Ishikawa (cell line): Measurements from ENCODE around the gene WDR62.

Experiments
- CEBPB ChIP-seq: IDR thresholded peaks from 2 replicates; pipeline ENCODE4 v1.6.1; 2012
- CREB1 ChIP-seq: IDR thresholded peaks from 2 replicates; pipeline ENCODE4 v1.6.1; 2012; ENCODE audit warnings: low read depth
- EGR1 ChIP-seq: IDR thresholded peaks from 2 replicates; pipeline ENCODE4 v1.6.1; 2012
- EP300 ChIP-seq: IDR thresholded peaks from 2 replicates; pipeline ENCODE4 v1.6.1; 2012; ENCODE audit warnings: borderline replicate concordance
- FOXM1 ChIP-seq: IDR thresholded peaks from 2 replicates; pipeline ENCODE4 v1.6.1; 2012; ENCODE audit warnings: low read depth, borderline replicate concordance
- MAX ChIP-seq: IDR thresholded peaks from 2 replicates; pipeline ENCODE4 v1.6.1; 2012
- NFIC ChIP-seq: IDR thresholded peaks from 2 replicates; pipeline ENCODE4 v1.6.1; 2012
- RAD21 ChIP-seq: IDR thresholded peaks from 2 replicates; pipeline ENCODE4 v1.6.1; 2012; ENCODE audit warnings: low read depth
- TAF1 ChIP-seq: IDR thresholded peaks from 2 replicates; pipeline ENCODE4 v1.6.1; 2012; ENCODE audit warnings: low read depth, mild to moderate bottlenecking
- TCF12 ChIP-seq: IDR thresholded peaks from 2 replicates; pipeline ENCODE4 v1.6.1; 2012; ENCODE audit warnings: low read depth
- TEAD4 ChIP-seq: IDR thresholded peaks from 2 replicates; pipeline ENCODE4 v1.6.1; 2012
- YY1 ChIP-seq: IDR thresholded peaks from 2 replicates; pipeline ENCODE4 v1.6.1; 2012; ENCODE audit warnings: low read depth
- ZBTB7A ChIP-seq: IDR thresholded peaks from 2 replicates; pipeline ENCODE4 v1.6.1; 2012; ENCODE audit warnings: low read depth
- TF ChIP-seq, protein P1 (sequence below): IDR thresholded peaks from 2 replicates; pipeline ENCODE4 v1.6.1; 2012
- TF ChIP-seq, protein P2 (sequence below): IDR thresholded peaks from 2 replicates; pipeline ENCODE4 v1.6.1; 2012; ENCODE audit warnings: low read depth, mild to moderate bottlenecking

WDR62 gene

GRCh38 chr19:36090910-36091695 lies 36.4 kb downstream of the WDR62 start:
- TF ChIP-seq FOXM1 = no peak
- TF ChIP-seq, protein P1, sequence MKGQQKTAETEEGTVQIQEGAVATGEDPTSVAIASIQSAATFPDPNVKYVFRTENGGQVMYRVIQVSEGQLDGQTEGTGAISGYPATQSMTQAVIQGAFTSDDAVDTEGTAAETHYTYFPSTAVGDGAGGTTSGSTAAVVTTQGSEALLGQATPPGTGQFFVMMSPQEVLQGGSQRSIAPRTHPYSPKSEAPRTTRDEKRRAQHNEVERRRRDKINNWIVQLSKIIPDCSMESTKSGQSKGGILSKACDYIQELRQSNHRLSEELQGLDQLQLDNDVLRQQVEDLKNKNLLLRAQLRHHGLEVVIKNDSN = no peak

- TF ChIP-seq YY1 = no peak
- TF ChIP-seq MAX = no peak
- TF ChIP-seq EGR1 = no peak
- no peak for TF ChIP-seq TEAD4
- no peak for TF ChIP-seq TCF12
- TF ChIP-seq NFIC = no peak
- TF ChIP-seq CREB1 = no peak
- TF ChIP-seq, protein P1 = no peak
- no peak for TF ChIP-seq TAF1
- no peak for TF ChIP-seq CEBPB
- TF ChIP-seq FOXM1 = no peak
- TF ChIP-seq EP300 = no peak
- no peak for TF ChIP-seq ZBTB7A
- TF ChIP-seq, protein P2, sequence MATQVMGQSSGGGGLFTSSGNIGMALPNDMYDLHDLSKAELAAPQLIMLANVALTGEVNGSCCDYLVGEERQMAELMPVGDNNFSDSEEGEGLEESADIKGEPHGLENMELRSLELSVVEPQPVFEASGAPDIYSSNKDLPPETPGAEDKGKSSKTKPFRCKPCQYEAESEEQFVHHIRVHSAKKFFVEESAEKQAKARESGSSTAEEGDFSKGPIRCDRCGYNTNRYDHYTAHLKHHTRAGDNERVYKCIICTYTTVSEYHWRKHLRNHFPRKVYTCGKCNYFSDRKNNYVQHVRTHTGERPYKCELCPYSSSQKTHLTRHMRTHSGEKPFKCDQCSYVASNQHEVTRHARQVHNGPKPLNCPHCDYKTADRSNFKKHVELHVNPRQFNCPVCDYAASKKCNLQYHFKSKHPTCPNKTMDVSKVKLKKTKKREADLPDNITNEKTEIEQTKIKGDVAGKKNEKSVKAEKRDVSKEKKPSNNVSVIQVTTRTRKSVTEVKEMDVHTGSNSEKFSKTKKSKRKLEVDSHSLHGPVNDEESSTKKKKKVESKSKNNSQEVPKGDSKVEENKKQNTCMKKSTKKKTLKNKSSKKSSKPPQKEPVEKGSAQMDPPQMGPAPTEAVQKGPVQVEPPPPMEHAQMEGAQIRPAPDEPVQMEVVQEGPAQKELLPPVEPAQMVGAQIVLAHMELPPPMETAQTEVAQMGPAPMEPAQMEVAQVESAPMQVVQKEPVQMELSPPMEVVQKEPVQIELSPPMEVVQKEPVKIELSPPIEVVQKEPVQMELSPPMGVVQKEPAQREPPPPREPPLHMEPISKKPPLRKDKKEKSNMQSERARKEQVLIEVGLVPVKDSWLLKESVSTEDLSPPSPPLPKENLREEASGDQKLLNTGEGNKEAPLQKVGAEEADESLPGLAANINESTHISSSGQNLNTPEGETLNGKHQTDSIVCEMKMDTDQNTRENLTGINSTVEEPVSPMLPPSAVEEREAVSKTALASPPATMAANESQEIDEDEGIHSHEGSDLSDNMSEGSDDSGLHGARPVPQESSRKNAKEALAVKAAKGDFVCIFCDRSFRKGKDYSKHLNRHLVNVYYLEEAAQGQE = no peak
- TF ChIP-seq RAD21 = no peak
These were observed 37.9 kb downstream of the WDR62 start for GRCh38 chr19:36092566-36092965.

DNA sequence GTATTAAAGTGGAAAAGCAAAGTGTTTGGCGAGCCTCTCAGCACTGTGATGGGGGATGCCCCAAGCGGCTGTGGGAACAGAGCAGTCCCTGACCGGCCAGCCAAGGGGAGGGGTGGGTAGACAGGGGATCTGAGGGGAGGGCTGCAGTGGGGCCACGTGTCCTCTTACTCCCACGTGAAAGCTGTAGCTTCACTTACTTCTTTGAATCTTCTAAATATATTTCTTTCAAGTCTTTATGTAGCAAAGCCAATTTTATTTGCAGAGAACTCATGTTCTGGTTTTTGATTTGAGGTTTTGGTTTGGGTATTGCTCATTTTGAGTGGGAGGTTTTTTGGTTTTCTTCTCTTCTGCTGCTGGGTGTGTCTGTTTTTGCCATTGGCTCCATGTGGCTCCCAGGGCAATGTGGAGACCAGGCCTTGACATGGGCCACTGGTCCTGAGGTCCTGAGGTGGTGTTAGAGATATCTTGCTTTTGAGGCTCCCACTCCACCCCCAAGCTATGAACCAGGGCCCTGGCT lies 38.5 kb downstream of the WDR62 start:
- TF ChIP-seq ZBTB7A = no peak
- no peak for TF ChIP-seq CEBPB
- no peak for TF ChIP-seq FOXM1
- no peak for TF ChIP-seq EP300
- no peak for TF ChIP-seq TCF12
- TF ChIP-seq RAD21 = no peak
- no peak for TF ChIP-seq TAF1
- no peak for TF ChIP-seq EGR1
- no peak for TF ChIP-seq NFIC
- TF ChIP-seq, protein P1 = no peak
- TF ChIP-seq MAX = no peak
- TF ChIP-seq CREB1 = no peak
- TF ChIP-seq, protein P2 = no peak
- no peak for TF ChIP-seq TEAD4
- TF ChIP-seq YY1 = no peak

DNA sequence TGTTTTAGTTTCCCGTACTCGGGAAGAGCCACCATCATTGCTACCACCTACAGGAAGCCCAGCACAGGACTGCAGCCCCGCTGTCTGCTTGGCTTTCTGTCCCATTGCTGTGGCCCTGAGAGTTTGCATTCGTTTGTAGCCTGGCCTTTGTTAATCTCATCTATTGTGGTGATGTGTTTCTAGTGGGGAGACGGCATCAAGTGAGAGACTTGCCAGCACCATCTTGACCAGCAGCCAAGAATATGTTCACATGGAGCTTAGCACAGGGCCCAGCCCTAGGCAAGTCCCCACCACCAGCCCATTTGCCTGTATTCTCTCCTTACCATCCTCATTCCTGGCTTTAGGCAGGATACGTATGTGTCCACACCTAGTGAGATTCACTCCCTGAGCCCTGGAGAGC lies 39.0 kb downstream of the WDR62 start:
- TF ChIP-seq TCF12 = no peak
- TF ChIP-seq, protein P2 = no peak
- TF ChIP-seq MAX = no peak
- TF ChIP-seq TAF1 = no peak
- TF ChIP-seq TEAD4 = no peak
- no peak for TF ChIP-seq NFIC
- no peak for TF ChIP-seq EGR1
- TF ChIP-seq CEBPB = no peak
- TF ChIP-seq CREB1 = no peak
- TF ChIP-seq, protein P1 = no peak
- no peak for TF ChIP-seq YY1
- TF ChIP-seq EP300 = no peak
